HG03558 (cell line): ENCODE measurements around the gene IARS1.

Experiments
- ATAC-seq: cut with Tn5 transposase; IDR thresholded peaks from one replicate; pipeline ENCODE4 v1.9.1; 2021; ENCODE audit warnings: moderate number of reproducible peaks; ENCODE audit not compliant: unreplicated experiment; ENCODE audit errors: extremely low read depth

Gene IARS1

DNA sequence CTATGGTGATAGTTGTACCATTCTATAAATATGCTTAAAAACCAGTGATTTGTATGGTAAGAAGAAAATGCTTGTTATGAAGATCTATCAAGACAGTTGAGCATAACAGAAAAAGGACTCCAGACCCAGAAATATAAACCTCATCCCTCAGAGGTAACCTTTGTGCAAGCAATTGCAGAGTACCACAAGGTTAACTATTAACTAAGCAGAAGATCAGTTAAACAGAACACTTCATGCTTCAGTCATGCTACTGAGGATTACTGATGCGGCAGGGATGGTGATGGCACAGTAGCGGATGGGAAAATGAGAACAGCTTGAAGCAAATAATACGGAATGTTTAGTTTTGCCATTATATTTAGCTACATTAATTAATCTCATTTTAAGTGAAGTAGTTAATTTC is 45.5 kb downstream of the IARS1 start:
- no peak for ATAC-seq

GRCh38 chr9:92247296-92247695 is 46.2 kb downstream of the IARS1 start:
- ATAC-seq: no peak

DNA sequence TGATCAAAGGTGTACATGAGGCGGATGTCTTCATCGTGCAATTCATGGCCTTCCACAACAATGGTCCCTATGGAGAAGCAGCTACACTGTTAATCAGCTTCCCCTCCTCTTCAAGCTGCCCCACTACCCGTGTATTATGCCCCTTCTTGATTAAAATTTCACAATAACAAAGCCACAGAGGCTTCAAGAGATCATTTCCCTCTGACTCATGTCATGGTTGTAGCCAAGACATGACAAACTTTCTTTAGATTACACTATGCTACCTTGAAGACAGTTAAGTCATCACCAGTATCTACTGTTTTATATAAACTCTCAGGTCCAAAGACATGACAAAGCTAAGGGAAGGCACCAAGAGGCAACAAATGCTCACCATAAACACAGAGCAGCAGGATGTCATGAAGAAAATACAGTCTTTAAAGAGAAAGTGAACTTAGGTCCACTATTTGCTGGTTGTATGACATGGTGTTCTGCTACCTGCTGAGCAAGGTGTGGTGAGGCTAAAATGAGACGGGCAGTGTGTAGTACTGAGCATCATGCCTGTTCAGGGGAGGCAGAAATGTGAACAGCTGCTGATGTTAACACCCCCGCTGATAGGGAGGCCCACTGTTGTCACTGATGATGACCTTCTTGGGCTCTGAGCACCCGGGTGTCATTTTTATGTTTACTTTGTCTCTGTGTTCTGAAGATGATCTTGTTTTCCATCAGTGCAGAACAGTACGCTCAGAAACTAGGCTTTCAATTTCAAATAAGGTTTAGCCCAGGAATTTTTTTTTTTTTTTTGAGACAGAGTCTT is 48.3 kb downstream of the IARS1 start:
- no peak for ATAC-seq
